Activated CD8-positive, alpha-beta memory T cell treated with anti-CD3 and anti-CD28 coated beads, Interleukin-2, amount 50 U/mL, for 24 hours (primary cell): Measurements from ENCODE around the gene TNS3.

ENCODE experiments used
- DNase-seq: peaks from one replicate; pipeline ENCODE4 v3.0.0-alpha.2; 2020; ENCODE audit errors: extremely low read depth

The TNS3 gene

GRCh38 chr7:47347346-47347745 is 234.6 kb downstream of the TNS3 start:
- DNase-seq, result no peak

GRCh38 chr7:47346377-47346914 is 235.5 kb downstream of the TNS3 start:
- DNase-seq, result no peak

GRCh38 chr7:47345857-47346298 is 236.0 kb downstream of the TNS3 start:
- DNase-seq, result no peak

GRCh38 chr7:47344171-47344955 is 237.5 kb downstream of the TNS3 start:
- no peak for DNase-seq

- DNase-seq, result no peak
Measured at GRCh38 chr7:47343061-47343455, 238.9 kb downstream of the TNS3 start.

GRCh38 chr7:47342296-47343060 is 239.4 kb downstream of the TNS3 start:
- DNase-seq, result no peak

- no peak for DNase-seq
Measured at GRCh38 chr7:47340517-47340916, 241.4 kb downstream of the TNS3 start.

- no peak for DNase-seq
Measured at GRCh38 chr7:47338026-47338425, 243.9 kb downstream of the TNS3 start.

GRCh38 chr7:47337531-47337930 is 244.4 kb downstream of the TNS3 start:
- no peak for DNase-seq

GRCh38 chr7:47336472-47337425 is 245.2 kb downstream of the TNS3 start:
- DNase-seq, result no peak

GRCh38 chr7:47335557-47336471 is 246.1 kb downstream of the TNS3 start:
- DNase-seq, result no peak

GRCh38 chr7:47335071-47335470 is 246.8 kb downstream of the TNS3 start:
- DNase-seq, result no peak

GRCh38 chr7:47333959-47334358 is 248.0 kb downstream of the TNS3 start:
- DNase-seq, result no peak

- DNase-seq, result no peak
Measured at GRCh38 chr7:47333554-47333887, 248.4 kb downstream of the TNS3 start.

- DNase-seq, result no peak
Measured at GRCh38 chr7:47332681-47333553, 249.0 kb downstream of the TNS3 start.

- no peak for DNase-seq
Measured at GRCh38 chr7:47332213-47332612, 249.7 kb downstream of the TNS3 start.

- DNase-seq, result no peak
Measured at GRCh38 chr7:47331179-47331565, 250.7 kb downstream of the TNS3 start.

GRCh38 chr7:47330561-47331178 is 251.2 kb downstream of the TNS3 start:
- DNase-seq, result no peak

- no peak for DNase-seq
Measured at GRCh38 chr7:47330026-47330425, 251.9 kb downstream of the TNS3 start.
